Breast epithelium (tissue), 3 donors: ENCODE data around the gene THADA.

Experiments
- POLR2A ChIP-seq: fragments of 450-650 bp; IDR thresholded peaks from one replicate; pipeline ENCODE4 v1.6.1; 2016; ENCODE audit warnings: antibody characterized with exemption, mild to moderate bottlenecking, moderate library complexity
- POLR2AphosphoS5 ChIP-seq, 3 donors: sonication (generic); formaldehyde crosslinking; IDR thresholded peaks; one replicate each; pipeline ENCODE4 v1.6.1; 2017; ENCODE audit warnings: antibody characterized with exemption in 3 of 3
- TF ChIP-seq, protein P1 (sequence below), 3 donors: fragments of 450-650 bp; IDR thresholded peaks; one replicate each; pipeline ENCODE4 v1.5.1; 2016 to 2017; ENCODE audit warnings: antibody characterized with exemption in 3 of 3, mild to moderate bottlenecking in 3 of 3, moderate library complexity in 3 of 3

- TF ChIP-seq, protein P1, sequence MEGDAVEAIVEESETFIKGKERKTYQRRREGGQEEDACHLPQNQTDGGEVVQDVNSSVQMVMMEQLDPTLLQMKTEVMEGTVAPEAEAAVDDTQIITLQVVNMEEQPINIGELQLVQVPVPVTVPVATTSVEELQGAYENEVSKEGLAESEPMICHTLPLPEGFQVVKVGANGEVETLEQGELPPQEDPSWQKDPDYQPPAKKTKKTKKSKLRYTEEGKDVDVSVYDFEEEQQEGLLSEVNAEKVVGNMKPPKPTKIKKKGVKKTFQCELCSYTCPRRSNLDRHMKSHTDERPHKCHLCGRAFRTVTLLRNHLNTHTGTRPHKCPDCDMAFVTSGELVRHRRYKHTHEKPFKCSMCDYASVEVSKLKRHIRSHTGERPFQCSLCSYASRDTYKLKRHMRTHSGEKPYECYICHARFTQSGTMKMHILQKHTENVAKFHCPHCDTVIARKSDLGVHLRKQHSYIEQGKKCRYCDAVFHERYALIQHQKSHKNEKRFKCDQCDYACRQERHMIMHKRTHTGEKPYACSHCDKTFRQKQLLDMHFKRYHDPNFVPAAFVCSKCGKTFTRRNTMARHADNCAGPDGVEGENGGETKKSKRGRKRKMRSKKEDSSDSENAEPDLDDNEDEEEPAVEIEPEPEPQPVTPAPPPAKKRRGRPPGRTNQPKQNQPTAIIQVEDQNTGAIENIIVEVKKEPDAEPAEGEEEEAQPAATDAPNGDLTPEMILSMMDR (IDR thresholded peaks at IDR 0.05) = no peak
- TF ChIP-seq POLR2A (no peak), POLR2AphosphoS5 (IDR thresholded peaks at IDR 0.05) (no peak)
Measured at GRCh38 chr2:43230351-43230885, 365.4 kb downstream of the THADA start.
